ENCODE data around the gene ADGRG2.

The ADGRG2 gene

GRCh38 chrX:18946157-18946556 lies 176.1 kb downstream of the ADGRG2 start:
- no peak overlapping the region for H3K4me3 Mint-ChIP-seq
- DNase-seq (ENCODE audit: low spot score in 2 of 2) (no peak), ATAC-seq (ENCODE audit: low read depth) (no peak)
- H3K36me3 Mint-ChIP-seq: peaks cover 35% of the 10 kb centered on the region
- H3K4me1 Mint-ChIP-seq: no peaks in the 10 kb centered on the region
- H3K9me3 Mint-ChIP-seq: no peaks in the 10 kb centered on the region
- no peak overlapping the region for H3K27ac Mint-ChIP-seq
- H3K27me3 Mint-ChIP-seq: no peaks in the 10 kb centered on the region

- DNase-seq (ENCODE audit: low spot score in 2 of 2) (no peak), ATAC-seq (ENCODE audit: low read depth) (no peak)
- Mint-ChIP-seq H3K9me3 (no peaks in the 10 kb centered on the region), H3K27me3 (no peaks in the 10 kb centered on the region), H3K27ac (no peak overlapping the region), H3K4me3 (no peak overlapping the region), H3K4me1 (no peaks in the 10 kb centered on the region), H3K36me3 (peaks cover 34% of the 10 kb centered on the region)
These were observed 176.8 kb downstream of the ADGRG2 start for GRCh38 chrX:18945483-18945882.

- ATAC-seq (ENCODE audit: low read depth): no peak
- Mint-ChIP-seq H3K27me3 (no peaks in the 10 kb centered on the region), H3K36me3 (peaks cover 32% of the 10 kb centered on the region)
These were observed 177.8 kb downstream of the ADGRG2 start for GRCh38 chrX:18944482-18944881.

GRCh38 chrX:18941896-18942295 lies 180.4 kb downstream of the ADGRG2 start:
- H3K27ac Mint-ChIP-seq: no peak overlapping the region
- H3K36me3 Mint-ChIP-seq: peaks cover 27% of the 10 kb centered on the region
- H3K9me3 Mint-ChIP-seq: no peaks in the 10 kb centered on the region
- no peaks in the 10 kb centered on the region for H3K4me1 Mint-ChIP-seq
- no peak for DNase-seq (ENCODE audit: low spot score in 2 of 2)
- no peaks in the 10 kb centered on the region for H3K27me3 Mint-ChIP-seq
- ATAC-seq (ENCODE audit: low read depth): no peak
- H3K4me3 Mint-ChIP-seq: no peak overlapping the region

More at GRCh38 chrX:18944482-18944881, 177.8 kb downstream of the ADGRG2 start:
- no peak for DNase-seq (ENCODE audit: low spot score in 2 of 2)
- Mint-ChIP-seq H3K4me3 (no peak overlapping the region), H3K4me1 (no peaks in the 10 kb centered on the region), H3K9me3 (no peaks in the 10 kb centered on the region), H3K27ac (no peak overlapping the region)

Measured in memory B cell (primary cell).